Liver (tissue), 9 donors: ENCODE measurements around the gene LAMA5. TPM values are rescaled to one million over a fixed set of nuclear protein-coding genes. Genes with fewer than 3 reads are reported as not detected.

Source experiments
- DNase-seq: peaks from one replicate; pipeline ENCODE4 v3.0.0-alpha.2; 2017; ENCODE audit warnings: low spot score
- H3K27ac ChIP-seq, 2 donors: one replicate each; pipeline ENCODE4 v1.7.0; 2013; ENCODE audit warnings: inconsistent platforms in 2 of 2, low read length in 2 of 2, control low read depth in 1 of 2, low read depth in 1 of 2, mild to moderate bottlenecking in 1 of 2
- H3K27me3 ChIP-seq, 4 donors: one replicate each; pipeline versions ENCODE4 v1.6.1 to v1.7.0; 2013; ENCODE audit warnings: low read length in 3 of 4, inconsistent platforms in 1 of 4, mild to moderate bottlenecking in 1 of 4, moderate library complexity in 1 of 4; ENCODE audit not compliant: control insufficient read depth in 4 of 4, insufficient read depth in 4 of 4
- H3K36me3 ChIP-seq, 4 donors: one replicate each; pipeline versions ENCODE4 v1.6.1 to v1.7.0; 2013; ENCODE audit warnings: low read length in 3 of 4, mild to moderate bottlenecking in 3 of 4, low read depth in 1 of 4, moderate library complexity in 1 of 4; ENCODE audit not compliant: control insufficient read depth in 4 of 4, insufficient read depth in 3 of 4
- H3K4me1 ChIP-seq, 4 donors: one replicate each; pipeline versions ENCODE4 v1.6.1 to v1.7.0; 2013; ENCODE audit warnings: low read length in 3 of 4, mild to moderate bottlenecking in 3 of 4, moderate library complexity in 1 of 4; ENCODE audit not compliant: control insufficient read depth in 4 of 4, insufficient read depth in 4 of 4
- H3K4me3 ChIP-seq, 3 donors: one replicate each; pipeline versions ENCODE4 v1.6.1 to v1.7.0; 2013; ENCODE audit warnings: low read length in 3 of 3, control low read depth in 1 of 3, low read depth in 1 of 3, mild to moderate bottlenecking in 1 of 3
- H3K9ac ChIP-seq, 2 donors: one replicate each; pipeline ENCODE4 v1.7.0; 2013; ENCODE audit warnings: low read length in 2 of 2, mild to moderate bottlenecking in 2 of 2, moderate library complexity in 2 of 2, control low read depth in 1 of 2, low read depth in 1 of 2
- H3K9me3 ChIP-seq, 4 donors: one replicate each; pipeline versions ENCODE4 v1.6.1 to v1.7.0; 2013; ENCODE audit warnings: low read length in 3 of 4; ENCODE audit not compliant: control insufficient read depth in 4 of 4
- EGR1 ChIP-seq, 2 donors: IDR thresholded peaks; 2 replicates each; pipeline ENCODE4 v1.6.1; 2016 to 2018; ENCODE audit warnings: antibody characterized with exemption in 2 of 2, low read depth in 2 of 2
- FOXA1 ChIP-seq: IDR thresholded peaks from 2 replicates; pipeline ENCODE4 v1.6.1; 2016; ENCODE audit warnings: antibody characterized with exemption
- FOXA2 ChIP-seq: IDR thresholded peaks from 2 replicates; pipeline ENCODE4 v1.6.1; 2016; ENCODE audit warnings: antibody characterized with exemption
- GABPA ChIP-seq, 2 donors: IDR thresholded peaks in 1 of 2; conservative IDR thresholded peaks in 1 of 2; 2 replicates each; pipeline ENCODE4 v1.6.1; 2016; ENCODE audit warnings: antibody characterized with exemption in 2 of 2, mild to moderate bottlenecking in 1 of 2, moderate library complexity in 1 of 2
- HNF4A ChIP-seq, 2 donors: conservative IDR thresholded peaks; 2 replicates each; pipeline ENCODE4 v1.6.1; 2016; ENCODE audit warnings: antibody characterized with exemption in 2 of 2, mild to moderate bottlenecking in 2 of 2
- HNF4G ChIP-seq: IDR thresholded peaks from 2 replicates; pipeline ENCODE4 v1.6.1; 2016; ENCODE audit warnings: antibody characterized with exemption
- JUND ChIP-seq, 2 donors: IDR thresholded peaks; 2 replicates each; pipeline ENCODE4 v1.6.1; 2016; ENCODE audit warnings: antibody characterized with exemption in 2 of 2
- NR2F2 ChIP-seq: IDR thresholded peaks from 2 replicates; pipeline ENCODE4 v1.6.1; 2016; ENCODE audit warnings: antibody characterized with exemption
- RAD21 ChIP-seq, 2 donors: IDR thresholded peaks; 2 replicates each; pipeline ENCODE4 v1.6.1; 2016; ENCODE audit warnings: antibody characterized with exemption in 2 of 2, mild to moderate bottlenecking in 2 of 2
- RXRA ChIP-seq, 2 donors: IDR thresholded peaks; 2 replicates each; pipeline ENCODE4 v1.6.1; 2017 to 2018; ENCODE audit warnings: antibody characterized with exemption in 2 of 2, mild to moderate bottlenecking in 1 of 2
- SP1 ChIP-seq: IDR thresholded peaks from 2 replicates; pipeline ENCODE4 v1.6.1; 2018; ENCODE audit warnings: antibody characterized with exemption, mild to moderate bottlenecking
- TAF1 ChIP-seq: conservative IDR thresholded peaks from 2 replicates; pipeline ENCODE4 v1.6.1; 2016; ENCODE audit warnings: antibody characterized with exemption, mild to moderate bottlenecking
- WGBS: extraction: QIAGEN DNeasy Blood & Tissue Kit; methylation state at CpG from one replicate; pipeline ENCODE4 v1.1.7; 2013; 5-methylcytosine and 5-hydroxymethylcytosine counted together
- polyA plus RNA-seq, 2 donors: library from polyadenylated mRNA; stranded (reverse) in 1 of 2; unstranded in 1 of 2; fragments of 200-250 nt in 1 of 2; fragments of >200 nt in 1 of 2; fragmentation: Nextera tagmentation in 1 of 2; extraction: Ambion mirVana in 1 of 2; gene quantifications; one replicate each; pipeline versions ENCODE4 v1.2.1 to v1.2.3, GENCODE V29; 2013 to 2015
- total RNA-seq, 2 donors: library from RNA; depleted of rRNA; stranded (reverse); fragments of >200 nt; gene quantifications; one replicate each; pipeline ENCODE4 v1.2.3, GENCODE V29; 2014
- TF ChIP-seq, protein P1 (sequence below): IDR thresholded peaks from 2 replicates; pipeline ENCODE4 v1.6.1; 2016; ENCODE audit warnings: antibody characterized with exemption
- TF ChIP-seq, protein P2 (sequence below): IDR thresholded peaks from 2 replicates; pipeline ENCODE4 v1.6.1; 2016; ENCODE audit warnings: antibody characterized with exemption
- TF ChIP-seq, protein P3 (sequence below): IDR thresholded peaks from 2 replicates; pipeline ENCODE4 v1.6.1; 2016; ENCODE audit warnings: antibody characterized with exemption, mild to moderate bottlenecking
- TF ChIP-seq, protein P4 (sequence below): fragments of 150-350 bp; IDR thresholded peaks from 2 replicates; pipeline ENCODE4 v1.5.1; 2017; ENCODE audit warnings: improper control_type of control experiment, low read depth, low read length; ENCODE audit not compliant: missing input control
- TF ChIP-seq, protein P5 (sequence below): IDR thresholded peaks from 2 replicates; pipeline ENCODE4 v1.6.1; 2016; ENCODE audit warnings: antibody characterized with exemption
- donor health status: healthy.
- donor health status: healthy.
- donor health status: healthy.
- donor health status: healthy.
- donor health status: healthy.

The LAMA5 gene
- total and polyA plus RNA-seq, 4 donors, result 3.6 to 40.2 (median 13.7) TPM

DNA sequence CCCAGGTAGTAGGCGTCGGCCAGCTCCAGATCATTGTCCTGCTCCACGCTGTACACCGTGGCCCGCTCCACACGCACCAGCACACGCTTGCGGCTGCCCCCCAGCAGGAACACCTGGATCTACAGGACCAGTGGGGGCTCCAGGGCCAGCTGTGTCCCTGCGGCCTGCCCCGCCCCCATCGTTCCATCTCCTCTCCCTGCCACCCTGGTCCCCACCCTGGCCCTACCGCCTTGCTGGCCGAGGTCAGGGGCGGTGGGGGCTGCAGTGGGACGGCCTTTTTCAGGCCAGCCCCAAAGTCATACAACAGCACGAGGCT is 54.5 kb downstream of the LAMA5 start:
- H3K27me3 ChIP-seq, result no peaks in the 10 kb centered on the region
- H3K27ac ChIP-seq, result no peak overlapping the region
- H3K9me3 ChIP-seq, result no peaks in the 10 kb centered on the region
- peaks cover 9 to 72% (median 26%) of the 10 kb centered on the region in 4 donors for H3K36me3 ChIP-seq
- TF ChIP-seq, protein P1, sequence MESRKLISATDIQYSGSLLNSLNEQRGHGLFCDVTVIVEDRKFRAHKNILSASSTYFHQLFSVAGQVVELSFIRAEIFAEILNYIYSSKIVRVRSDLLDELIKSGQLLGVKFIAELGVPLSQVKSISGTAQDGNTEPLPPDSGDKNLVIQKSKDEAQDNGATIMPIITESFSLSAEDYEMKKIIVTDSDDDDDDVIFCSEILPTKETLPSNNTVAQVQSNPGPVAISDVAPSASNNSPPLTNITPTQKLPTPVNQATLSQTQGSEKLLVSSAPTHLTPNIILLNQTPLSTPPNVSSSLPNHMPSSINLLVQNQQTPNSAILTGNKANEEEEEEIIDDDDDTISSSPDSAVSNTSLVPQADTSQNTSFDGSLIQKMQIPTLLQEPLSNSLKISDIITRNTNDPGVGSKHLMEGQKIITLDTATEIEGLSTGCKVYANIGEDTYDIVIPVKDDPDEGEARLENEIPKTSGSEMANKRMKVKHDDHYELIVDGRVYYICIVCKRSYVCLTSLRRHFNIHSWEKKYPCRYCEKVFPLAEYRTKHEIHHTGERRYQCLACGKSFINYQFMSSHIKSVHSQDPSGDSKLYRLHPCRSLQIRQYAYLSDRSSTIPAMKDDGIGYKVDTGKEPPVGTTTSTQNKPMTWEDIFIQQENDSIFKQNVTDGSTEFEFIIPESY, result no peak
- TF ChIP-seq EGR1 (IDR thresholded peaks at IDR 0.05; ENCODE audit: low read depth in 2 of 2) (no peak), GABPA (IDR thresholded peaks at IDR 0.05 in 1 of 2, conservative IDR thresholded peaks at IDR 0.05 in 1 of 2) (no peak)
- no peak overlapping the region for H3K4me3 ChIP-seq
- DNase-seq, result no peak
- 93% methylated on average over 16 of the region's 16 CpGs for WGBS
- H3K9ac ChIP-seq, result no peak overlapping the region
- peaks cover 0 to 2% (median 0%) of the 10 kb centered on the region in 4 donors for H3K4me1 ChIP-seq

DNA sequence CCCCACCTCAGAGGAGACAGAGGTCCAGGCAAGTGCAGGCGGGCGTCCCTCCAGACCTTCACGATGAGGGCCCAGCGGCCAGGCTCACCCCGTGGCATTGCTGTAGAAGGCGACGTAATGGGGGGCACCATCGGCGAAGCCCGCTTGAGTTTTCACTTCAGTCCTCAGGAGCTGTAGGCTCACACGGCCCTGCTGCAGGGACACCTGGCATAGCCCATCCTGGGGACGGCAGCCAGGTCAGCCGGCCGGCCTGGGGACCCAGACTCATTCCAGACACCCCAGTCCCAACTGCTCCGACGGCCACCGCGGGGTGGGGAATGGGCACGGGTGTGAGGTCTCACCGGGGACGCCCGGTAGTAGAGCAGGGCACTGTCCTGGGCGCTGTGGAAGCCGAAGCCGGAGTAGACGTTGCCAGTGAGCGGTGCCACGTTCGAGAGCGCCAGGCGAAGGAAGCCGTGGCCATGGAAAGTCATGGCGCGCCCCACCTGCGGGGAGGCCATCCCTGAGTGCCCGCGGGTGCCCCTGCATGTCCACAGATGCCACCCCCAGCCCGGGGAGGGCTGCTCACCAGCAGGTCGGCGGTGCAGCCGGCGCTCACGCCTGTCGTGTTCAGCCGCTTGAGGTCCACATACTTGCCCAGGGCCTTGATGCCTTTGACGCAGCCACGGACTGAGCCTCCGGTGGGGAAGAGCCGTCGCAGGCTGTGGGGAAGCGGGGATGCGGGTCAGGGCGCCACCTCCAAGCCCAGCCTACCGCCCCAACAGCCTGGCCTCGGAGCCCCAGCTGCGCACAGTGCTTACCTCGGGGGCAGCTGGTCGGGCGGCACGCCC is 55.1 kb downstream of the LAMA5 start:
- 96% methylated on average over 60 of the region's 60 CpGs for whole genome bisulfite sequencing
- no peak for DNase-seq
- no peak overlapping the region for H3K27ac ChIP-seq
- H3K4me1 ChIP-seq, result peaks cover 0 to 3% (median 0%) of the 10 kb centered on the region in 4 donors
- no peaks in the 10 kb centered on the region for H3K27me3 ChIP-seq
- no peak overlapping the region for H3K4me3 ChIP-seq
- no peaks in the 10 kb centered on the region for H3K9me3 ChIP-seq
- TF ChIP-seq JUND (IDR thresholded peaks at IDR 0.05) (no peak), FOXA1 (no peak), EGR1 (IDR thresholded peaks at IDR 0.05; ENCODE audit: low read depth in 2 of 2) (no peak), FOXA2 (no peak), RXRA (IDR thresholded peaks at IDR 0.05) (no peak), HNF4G (no peak), SP1 (no peak), RAD21 (IDR thresholded peaks at IDR 0.05) (no peak), HNF4A (conservative IDR thresholded peaks at IDR 0.05) (no peak), NR2F2 (no peak), TAF1 (no peak)
- TF ChIP-seq, protein P2, sequence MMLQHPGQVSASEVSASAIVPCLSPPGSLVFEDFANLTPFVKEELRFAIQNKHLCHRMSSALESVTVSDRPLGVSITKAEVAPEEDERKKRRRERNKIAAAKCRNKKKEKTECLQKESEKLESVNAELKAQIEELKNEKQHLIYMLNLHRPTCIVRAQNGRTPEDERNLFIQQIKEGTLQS, result no peak
- TF ChIP-seq, protein P3, sequence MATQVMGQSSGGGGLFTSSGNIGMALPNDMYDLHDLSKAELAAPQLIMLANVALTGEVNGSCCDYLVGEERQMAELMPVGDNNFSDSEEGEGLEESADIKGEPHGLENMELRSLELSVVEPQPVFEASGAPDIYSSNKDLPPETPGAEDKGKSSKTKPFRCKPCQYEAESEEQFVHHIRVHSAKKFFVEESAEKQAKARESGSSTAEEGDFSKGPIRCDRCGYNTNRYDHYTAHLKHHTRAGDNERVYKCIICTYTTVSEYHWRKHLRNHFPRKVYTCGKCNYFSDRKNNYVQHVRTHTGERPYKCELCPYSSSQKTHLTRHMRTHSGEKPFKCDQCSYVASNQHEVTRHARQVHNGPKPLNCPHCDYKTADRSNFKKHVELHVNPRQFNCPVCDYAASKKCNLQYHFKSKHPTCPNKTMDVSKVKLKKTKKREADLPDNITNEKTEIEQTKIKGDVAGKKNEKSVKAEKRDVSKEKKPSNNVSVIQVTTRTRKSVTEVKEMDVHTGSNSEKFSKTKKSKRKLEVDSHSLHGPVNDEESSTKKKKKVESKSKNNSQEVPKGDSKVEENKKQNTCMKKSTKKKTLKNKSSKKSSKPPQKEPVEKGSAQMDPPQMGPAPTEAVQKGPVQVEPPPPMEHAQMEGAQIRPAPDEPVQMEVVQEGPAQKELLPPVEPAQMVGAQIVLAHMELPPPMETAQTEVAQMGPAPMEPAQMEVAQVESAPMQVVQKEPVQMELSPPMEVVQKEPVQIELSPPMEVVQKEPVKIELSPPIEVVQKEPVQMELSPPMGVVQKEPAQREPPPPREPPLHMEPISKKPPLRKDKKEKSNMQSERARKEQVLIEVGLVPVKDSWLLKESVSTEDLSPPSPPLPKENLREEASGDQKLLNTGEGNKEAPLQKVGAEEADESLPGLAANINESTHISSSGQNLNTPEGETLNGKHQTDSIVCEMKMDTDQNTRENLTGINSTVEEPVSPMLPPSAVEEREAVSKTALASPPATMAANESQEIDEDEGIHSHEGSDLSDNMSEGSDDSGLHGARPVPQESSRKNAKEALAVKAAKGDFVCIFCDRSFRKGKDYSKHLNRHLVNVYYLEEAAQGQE, result no peak
- TF ChIP-seq, protein P4, sequence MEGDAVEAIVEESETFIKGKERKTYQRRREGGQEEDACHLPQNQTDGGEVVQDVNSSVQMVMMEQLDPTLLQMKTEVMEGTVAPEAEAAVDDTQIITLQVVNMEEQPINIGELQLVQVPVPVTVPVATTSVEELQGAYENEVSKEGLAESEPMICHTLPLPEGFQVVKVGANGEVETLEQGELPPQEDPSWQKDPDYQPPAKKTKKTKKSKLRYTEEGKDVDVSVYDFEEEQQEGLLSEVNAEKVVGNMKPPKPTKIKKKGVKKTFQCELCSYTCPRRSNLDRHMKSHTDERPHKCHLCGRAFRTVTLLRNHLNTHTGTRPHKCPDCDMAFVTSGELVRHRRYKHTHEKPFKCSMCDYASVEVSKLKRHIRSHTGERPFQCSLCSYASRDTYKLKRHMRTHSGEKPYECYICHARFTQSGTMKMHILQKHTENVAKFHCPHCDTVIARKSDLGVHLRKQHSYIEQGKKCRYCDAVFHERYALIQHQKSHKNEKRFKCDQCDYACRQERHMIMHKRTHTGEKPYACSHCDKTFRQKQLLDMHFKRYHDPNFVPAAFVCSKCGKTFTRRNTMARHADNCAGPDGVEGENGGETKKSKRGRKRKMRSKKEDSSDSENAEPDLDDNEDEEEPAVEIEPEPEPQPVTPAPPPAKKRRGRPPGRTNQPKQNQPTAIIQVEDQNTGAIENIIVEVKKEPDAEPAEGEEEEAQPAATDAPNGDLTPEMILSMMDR, result no peak
- TF ChIP-seq, protein P5, sequence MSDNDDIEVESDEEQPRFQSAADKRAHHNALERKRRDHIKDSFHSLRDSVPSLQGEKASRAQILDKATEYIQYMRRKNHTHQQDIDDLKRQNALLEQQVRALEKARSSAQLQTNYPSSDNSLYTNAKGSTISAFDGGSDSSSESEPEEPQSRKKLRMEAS, result no peak
- no peak overlapping the region for H3K9ac ChIP-seq
- peaks cover 9 to 72% (median 28%) of the 10 kb centered on the region in 4 donors for H3K36me3 ChIP-seq
